GM12875 (cell line): ENCODE data around the gene MBNL1.

Experiments used
- H3K4me3 ChIP-seq: one replicate; pipeline ENCODE4 v1.5.1; 2011; ENCODE audit warnings: low read depth, low read length, control low read depth
- CTCF ChIP-seq: IDR thresholded peaks from 2 replicates; pipeline ENCODE4 v1.5.1; 2011; ENCODE audit warnings: low read depth, mild to moderate bottlenecking, control low read depth, inconsistent platforms, low read length, moderate library complexity, borderline replicate concordance; ENCODE audit not compliant: insufficient read depth

MBNL1 gene

GRCh38 chr3:152472672-152472954, 203.9 kb downstream of the MBNL1 start:
- no peak for TF ChIP-seq CTCF
- H3K4me3 ChIP-seq = no peak overlapping the region

GRCh38 chr3:152474585-152474984, 205.9 kb downstream of the MBNL1 start:
- H3K4me3 ChIP-seq = no peak overlapping the region
- TF ChIP-seq CTCF = peak; percentile 53; the same call in 1 of the 2 replicates

GRCh38 chr3:152477422-152477821, 208.7 kb downstream of the MBNL1 start:
- no peak for TF ChIP-seq CTCF
- no peak overlapping the region for H3K4me3 ChIP-seq

GRCh38 chr3:152480282-152480953, 211.7 kb downstream of the MBNL1 start:
- H3K4me3 ChIP-seq = no peak overlapping the region
- TF ChIP-seq CTCF = no peak

- no peak for TF ChIP-seq CTCF
- H3K4me3 ChIP-seq = no peak overlapping the region
These were observed 217.6 kb downstream of the MBNL1 start for GRCh38 chr3:152486364-152486763.

- TF ChIP-seq CTCF = no peak
- no peak overlapping the region for H3K4me3 ChIP-seq
These were observed 219.7 kb downstream of the MBNL1 start for GRCh38 chr3:152488449-152488848.

GRCh38 chr3:152491922-152492321, 223.2 kb downstream of the MBNL1 start:
- H3K4me3 ChIP-seq = no peak overlapping the region
- TF ChIP-seq CTCF = no peak
